Stimulated activated CD4-positive, alpha-beta T cell treated with anti-CD3 and anti-CD28 coated beads, TNF-alpha, amount 100 ng/mL, for 4 hours (primary cell): Measurements from ENCODE around the gene MFN2.
"Not testable (repeated sequence)": the region's sequence is repeated elsewhere in the genome, so short reads cannot be mapped to it uniquely, and the experiment has no call there.

Experiments used
- DNase-seq, 3 experiments: peaks; one replicate each; pipeline ENCODE4 v3.0.0-alpha.2; 2020; ENCODE audit warnings: low read depth in 3 of 3

Gene MFN2

GRCh38 chr1:11998636-11999035 lies 18.4 kb downstream of the MFN2 start:
- no peak for DNase-seq

- DNase-seq = no peak
Observed at GRCh38 chr1:11999236-11999635, 19.0 kb downstream of the MFN2 start.

GRCh38 chr1:12001249-12001917 lies 21.1 kb downstream of the MFN2 start:
- no peak for DNase-seq

- DNase-seq = no peak
Observed at GRCh38 chr1:12001996-12002493, 21.8 kb downstream of the MFN2 start.

- no peak for DNase-seq
Observed at GRCh38 chr1:12003762-12004161, 23.5 kb downstream of the MFN2 start.

GRCh38 chr1:12005488-12006166 lies 25.4 kb downstream of the MFN2 start:
- DNase-seq = no peak

GRCh38 chr1:12006167-12006921 lies 26.1 kb downstream of the MFN2 start:
- DNase-seq = no peak

- DNase-seq = no peak
Observed at GRCh38 chr1:12007204-12007603, 27.0 kb downstream of the MFN2 start.

GRCh38 chr1:12008355-12008754 lies 28.1 kb downstream of the MFN2 start:
- DNase-seq = not testable (repeated sequence)

GRCh38 chr1:12009318-12009947 lies 29.2 kb downstream of the MFN2 start:
- DNase-seq = no peak

GRCh38 chr1:12010746-12011570 lies 30.7 kb downstream of the MFN2 start:
- no peak for DNase-seq

- DNase-seq = no peak
Observed at GRCh38 chr1:12011998-12012397, 31.8 kb downstream of the MFN2 start.

GRCh38 chr1:12012560-12013316 lies 32.5 kb downstream of the MFN2 start:
- no peak for DNase-seq

- no peak for DNase-seq
Observed at GRCh38 chr1:12014141-12014991, 34.1 kb downstream of the MFN2 start.

- no peak for DNase-seq
Observed at GRCh38 chr1:12015001-12015491, 34.8 kb downstream of the MFN2 start.

- no peak for DNase-seq
Observed at GRCh38 chr1:12015499-12015898, 35.3 kb downstream of the MFN2 start.

GRCh38 chr1:12016182-12016581 lies 35.9 kb downstream of the MFN2 start:
- DNase-seq = no peak

GRCh38 chr1:12019858-12020509 lies 39.7 kb downstream of the MFN2 start:
- no peak for DNase-seq

- DNase-seq = no peak
Observed at GRCh38 chr1:12021616-12022015, 41.4 kb downstream of the MFN2 start.
